SHP77 (cell line): ENCODE results near the gene NFKBIE.

Source experiments
- DNase-seq, 2 experiments: peaks; one replicate each; lab custom pipeline; 2025; lab: John Stamatoyannopoulos, UW

The NFKBIE gene

DNA sequence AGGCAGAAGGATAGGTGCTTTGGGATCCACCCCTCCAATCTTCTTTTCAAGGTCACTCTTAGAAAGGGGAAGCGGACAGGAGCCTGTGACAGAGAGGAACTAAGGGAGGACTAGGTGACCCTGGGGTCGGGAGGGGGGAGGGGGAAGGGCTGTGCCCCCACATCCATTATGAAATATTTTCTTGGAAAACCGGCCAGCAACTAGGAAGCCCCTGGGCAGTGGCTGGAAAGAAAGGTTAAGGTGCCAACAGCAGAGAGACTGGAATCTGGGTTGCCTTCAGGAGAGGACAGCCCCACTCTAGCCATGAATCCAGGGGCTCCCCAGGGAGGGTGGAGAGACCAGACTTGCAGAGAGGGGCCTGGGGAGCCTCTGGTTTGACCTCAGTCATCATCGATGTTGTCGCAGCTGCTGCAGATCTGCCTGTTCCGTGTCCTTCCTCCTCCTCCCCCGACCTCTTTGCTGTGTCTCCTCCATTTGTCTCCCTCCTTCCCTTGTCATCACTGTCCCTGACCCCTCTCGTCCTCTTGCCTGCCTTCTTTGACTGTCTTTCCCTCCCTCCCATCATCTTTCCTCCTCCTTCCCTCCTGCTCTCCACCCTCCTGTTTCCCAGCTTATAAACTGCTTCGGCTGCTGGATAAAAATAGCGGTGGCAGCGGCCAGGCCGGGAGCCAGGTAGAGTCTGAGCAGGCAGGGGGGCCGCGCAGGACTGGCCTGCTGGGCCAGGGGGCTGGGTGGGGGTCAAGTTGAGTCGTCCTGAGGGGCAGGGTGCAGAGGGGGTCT, 38.8 kb downstream of the NFKBIE start:
- no peak for DNase-seq

DNA sequence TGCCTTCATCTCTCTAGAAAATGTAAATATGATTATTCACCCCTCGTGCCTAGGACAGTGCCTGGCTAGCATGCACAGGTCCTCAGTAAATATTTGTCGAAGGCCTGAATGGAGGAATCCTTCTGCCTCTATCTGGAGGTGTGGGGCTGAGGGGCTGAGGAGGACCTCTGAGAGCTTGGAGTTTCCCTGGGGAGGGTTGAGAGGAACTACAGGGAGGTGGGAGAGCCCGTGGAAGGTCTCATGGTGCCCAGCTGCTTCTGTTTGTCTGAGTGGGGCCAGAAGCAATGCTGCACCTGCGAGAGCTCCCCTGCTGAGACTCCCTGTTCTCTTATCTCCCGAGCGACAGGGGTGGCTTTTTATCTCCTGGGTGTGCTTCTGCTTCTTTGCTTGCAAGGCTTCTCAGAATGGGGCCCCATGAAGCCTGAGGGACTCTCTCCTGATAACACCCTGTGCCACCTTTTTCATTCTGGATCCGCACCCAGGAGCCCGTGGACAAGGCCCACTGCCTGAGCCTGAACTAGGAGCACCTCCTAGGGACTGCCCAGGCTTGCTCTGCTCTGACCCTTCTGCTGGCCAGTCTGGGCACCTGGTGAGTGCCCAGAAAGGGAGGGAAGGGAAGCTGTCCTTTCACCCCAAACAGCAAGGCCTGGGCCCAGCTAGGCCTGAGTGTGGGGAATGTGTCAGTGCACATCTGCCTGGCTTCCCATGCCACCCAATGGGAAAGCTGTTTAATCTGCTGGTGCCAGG, 39.6 kb downstream of the NFKBIE start:
- no peak for DNase-seq

DNA sequence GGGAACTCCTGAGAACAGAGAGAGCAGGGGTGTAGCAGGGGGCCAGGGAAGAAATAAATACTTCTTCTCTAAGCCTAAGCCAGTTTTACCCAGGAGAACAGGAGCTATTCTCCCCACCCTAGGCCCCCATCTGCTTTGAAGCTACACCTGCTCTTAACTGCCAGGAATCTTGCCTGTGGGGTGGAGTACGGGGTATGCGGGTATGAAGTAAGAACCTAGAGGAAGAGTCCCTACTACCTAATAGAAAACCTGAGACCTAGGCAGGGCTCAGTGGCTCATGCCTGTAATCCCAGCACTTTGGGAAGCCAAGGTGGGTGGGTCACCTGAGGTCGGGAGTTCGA, 40.4 kb downstream of the NFKBIE start:
- DNase-seq, result no peak

DNA sequence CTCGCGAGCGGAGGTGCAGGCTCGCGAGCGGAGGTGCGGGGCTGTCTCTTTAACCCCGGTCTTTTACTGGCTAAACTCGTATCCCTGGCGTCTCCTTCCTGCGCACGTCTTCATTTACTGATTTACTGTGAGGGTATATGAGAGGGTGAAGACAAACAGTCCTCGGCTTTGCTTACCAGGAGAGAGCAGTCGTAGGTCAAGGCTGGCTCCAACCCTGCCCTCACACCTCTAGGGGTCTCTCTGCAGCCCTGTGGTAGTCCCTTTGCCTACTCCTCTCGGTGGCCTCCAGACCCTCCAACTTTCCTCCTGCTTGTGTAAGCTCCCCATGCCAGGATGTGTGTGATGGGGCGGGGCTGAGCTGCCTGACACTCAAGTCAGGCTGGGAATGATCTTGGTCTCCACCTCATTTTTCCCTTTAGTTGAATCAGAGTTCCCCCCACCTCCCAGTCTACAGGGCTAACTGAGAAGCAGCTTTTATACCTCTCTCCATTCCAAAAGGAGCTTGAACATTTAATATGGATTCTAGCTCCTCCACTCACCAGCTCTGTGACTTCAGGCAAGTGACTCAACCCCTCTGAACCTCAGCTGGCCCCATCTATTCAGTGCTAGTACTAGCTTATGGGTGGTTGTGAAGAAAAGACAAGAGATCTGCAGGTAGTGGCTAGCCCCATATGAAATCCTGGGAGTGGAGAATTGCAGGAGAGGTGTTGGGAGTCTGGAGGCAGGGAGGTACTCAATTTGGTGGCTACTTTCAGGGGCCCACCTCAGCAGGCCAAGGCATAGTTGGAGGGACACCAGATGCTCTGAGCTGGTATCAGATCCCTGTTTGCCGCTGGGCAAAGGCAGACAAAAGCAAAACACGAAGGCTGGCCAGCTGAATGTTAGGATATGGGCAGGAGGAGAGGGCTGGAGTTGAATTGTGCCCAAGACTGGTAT, 41.1 kb downstream of the NFKBIE start:
- no peak for DNase-seq

DNA sequence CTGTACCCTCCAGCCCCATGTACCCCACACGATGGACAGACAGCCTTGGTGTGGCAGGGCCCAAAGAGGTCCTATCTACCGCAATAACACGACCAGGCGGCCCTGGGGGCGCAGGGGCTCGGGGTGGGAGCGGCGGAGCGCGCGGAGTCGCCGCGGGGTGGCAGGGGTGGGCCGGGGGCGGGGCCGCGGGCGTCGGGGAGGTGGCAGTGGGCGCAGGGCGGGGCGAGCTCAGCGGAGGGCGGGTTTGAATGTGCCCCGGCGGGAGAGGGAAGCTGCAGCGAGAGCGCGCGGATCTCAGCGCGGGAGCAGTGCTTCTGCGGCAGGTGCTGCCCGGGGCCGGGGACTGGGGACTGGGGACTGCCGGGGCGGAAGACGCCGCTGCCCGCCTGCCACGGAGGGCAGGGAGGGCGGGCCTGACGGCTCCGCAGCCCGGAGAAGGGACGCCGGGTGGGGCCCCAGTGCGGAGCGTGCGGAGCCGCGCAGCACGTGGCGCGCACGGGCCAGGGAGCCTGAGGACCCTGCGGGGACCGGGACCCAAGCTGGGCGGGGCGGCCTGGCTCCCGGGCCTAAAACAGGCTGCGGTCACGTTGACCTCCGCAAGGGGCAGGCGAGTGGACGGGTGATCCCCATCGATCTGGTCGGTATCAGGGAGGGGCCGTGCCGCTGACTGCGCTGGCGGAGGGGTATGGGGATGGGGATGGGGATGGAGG, 41.9 kb downstream of the NFKBIE start, which contains the start of gene SLC29A1:
TSS of gene SLC29A1 (plus strand) at position 277 of the 710 bp plus-strand sequence. CDS start 3,719 bp downstream, outside the sequence.
- peak; percentile 43 to 76 for DNase-seq

DNA sequence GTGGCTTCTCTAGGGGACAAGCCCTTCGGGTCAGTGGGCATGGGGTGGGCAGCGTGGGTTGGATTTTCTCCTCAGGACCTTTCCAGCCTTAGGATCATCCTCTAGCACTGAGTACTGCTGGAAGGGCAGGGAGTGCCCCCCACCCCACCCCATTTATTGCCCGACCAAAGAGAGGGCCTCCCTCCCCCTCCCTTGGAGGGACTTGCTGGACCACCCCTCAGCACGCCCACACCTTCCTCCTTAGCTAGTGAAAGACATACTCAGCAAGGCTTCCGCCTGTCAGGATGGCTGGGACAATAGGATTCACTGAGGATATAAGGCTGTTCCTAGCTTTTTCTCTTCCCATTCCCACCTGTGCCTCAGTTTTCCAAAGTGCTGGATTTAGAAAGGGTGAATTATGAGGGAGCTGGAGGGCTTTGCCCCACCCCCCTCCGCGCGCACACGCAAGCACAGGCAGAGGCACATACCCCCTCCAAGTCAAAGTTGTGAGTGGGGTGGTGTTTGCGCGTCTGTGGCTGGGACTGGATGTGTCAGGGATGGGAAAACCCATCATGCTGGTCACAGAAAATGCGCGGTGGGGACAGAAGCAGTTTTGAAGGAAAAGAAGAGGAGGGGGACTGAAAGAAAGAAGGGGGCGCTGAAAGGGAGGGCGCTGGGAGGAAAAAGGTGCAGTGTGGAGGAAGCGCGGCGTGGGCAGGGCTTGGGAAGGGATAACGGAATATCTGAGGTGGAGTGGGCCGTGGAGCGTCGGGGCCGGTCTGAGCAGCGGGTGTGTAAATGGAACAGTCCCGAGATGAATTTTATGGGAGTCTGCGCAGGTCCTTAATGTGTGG, 42.6 kb downstream of the NFKBIE start:
- DNase-seq, result no peak

DNA sequence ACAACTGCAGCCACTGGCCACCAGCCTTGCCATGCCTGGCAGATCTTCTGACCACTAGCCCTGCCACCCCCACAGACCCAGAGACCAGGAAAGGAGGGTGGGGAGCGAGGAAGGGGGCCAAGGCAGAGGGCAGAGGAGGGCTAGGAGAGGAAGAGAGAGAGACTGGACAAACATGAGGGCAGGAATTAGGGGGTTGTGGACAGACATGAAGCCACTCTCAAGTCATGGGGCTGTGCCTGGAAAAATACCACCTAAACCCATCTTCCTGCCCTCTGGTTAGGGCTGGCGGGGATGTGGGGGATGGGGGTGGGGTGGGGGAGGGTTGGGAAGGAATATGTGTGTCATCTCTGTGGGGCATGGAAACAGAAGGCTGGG, 43.4 kb downstream of the NFKBIE start:
- no peak for DNase-seq

DNA sequence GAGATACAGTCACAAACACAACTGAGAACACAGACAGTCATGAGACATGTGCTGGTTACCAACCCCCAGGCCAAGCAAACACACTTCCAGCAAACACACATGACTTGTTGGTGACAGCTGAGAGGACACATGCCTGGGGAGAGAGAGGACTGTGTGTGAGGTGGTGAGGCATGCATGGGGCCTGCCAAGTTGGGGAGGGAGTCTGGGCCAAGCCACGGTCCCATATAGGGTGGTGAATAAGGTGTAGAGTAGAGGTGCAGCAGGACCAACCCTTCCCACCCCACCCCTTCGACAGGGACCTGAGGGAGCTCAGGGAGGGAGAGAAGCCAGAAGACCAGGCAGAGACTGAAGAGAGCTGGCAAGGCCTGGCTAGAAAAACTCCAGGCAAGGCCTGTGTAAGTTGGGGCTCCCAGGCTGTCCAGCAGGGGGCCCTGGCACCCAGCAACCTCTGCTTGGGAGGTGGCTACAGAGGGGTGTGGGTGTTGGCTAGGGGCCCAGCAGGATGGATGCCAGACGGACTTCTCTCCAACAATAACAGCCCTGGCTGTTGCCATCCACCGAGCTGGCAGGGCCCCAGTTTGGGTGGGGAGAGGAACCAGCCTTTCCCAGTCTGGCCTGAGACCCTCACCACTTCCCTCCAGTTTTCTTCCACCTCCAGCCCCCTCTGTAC, 43.9 kb downstream of the NFKBIE start:
- peak; percentile 84 to 89 for DNase-seq

DNA sequence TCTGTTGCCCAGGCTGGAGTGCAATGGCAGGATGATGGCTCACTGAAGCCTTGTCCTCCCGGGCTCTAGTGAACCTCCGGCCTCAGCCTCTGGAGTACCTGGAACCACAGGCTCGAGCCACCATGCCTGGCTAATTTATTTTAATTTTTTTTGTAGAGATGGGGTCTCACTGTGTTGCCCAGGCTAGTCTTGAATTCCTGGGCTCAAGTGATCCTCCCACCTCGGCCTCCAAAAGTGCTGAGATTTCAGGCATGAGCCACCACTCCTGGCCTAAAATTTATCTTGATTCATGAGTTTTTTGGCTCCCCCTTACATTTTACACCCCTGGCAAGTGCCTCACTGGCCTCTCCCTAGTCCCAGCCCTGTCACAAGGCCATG, 44.4 kb downstream of the NFKBIE start:
- DNase-seq, result no peak

DNA sequence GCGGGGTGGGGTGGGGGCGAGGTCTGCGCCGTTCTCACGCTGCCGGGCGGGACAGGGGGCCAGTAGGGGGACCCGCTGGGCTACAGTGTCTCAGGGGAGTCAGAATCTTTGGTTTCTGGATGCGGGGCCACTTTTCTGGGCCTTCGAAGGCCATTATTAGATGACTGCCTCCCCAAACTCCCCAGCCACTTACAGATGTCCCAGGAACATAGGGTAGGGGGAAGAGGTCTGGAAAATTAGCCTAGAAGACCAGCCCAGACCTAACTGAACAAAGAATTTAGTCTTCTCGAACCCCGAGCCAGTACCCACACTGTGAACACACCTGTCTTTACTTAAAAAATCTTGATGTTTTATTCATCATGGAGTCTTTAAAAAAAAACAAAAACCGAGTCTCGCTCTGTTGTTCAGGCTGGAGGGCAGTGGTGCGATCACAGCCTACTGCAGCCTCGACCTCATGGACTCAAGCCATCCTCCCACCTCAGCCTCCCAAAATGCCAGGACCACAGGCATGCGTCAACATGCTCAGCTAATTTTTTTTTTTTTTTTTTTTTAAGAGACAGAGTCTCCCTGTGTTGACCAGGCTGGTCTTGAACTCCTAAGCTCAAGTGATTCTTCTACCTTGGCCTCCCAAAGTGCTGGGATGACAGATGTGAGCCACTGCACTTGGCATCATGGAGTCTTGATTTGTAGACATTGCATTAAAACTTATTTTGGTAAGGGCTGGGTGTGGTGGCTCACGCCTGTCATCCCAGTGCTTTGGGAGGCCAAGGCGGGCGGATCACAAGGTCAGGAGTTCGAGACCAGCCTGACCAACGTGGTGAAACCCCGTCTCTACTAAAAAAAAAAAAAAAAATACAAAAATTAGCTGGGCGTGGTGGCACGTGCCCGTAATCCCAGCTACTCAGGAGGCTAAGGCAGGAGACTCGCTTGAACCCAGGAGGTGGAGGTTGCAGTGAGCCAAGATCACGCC, 45.3 kb downstream of the NFKBIE start:
- DNase-seq, result no peak

DNA sequence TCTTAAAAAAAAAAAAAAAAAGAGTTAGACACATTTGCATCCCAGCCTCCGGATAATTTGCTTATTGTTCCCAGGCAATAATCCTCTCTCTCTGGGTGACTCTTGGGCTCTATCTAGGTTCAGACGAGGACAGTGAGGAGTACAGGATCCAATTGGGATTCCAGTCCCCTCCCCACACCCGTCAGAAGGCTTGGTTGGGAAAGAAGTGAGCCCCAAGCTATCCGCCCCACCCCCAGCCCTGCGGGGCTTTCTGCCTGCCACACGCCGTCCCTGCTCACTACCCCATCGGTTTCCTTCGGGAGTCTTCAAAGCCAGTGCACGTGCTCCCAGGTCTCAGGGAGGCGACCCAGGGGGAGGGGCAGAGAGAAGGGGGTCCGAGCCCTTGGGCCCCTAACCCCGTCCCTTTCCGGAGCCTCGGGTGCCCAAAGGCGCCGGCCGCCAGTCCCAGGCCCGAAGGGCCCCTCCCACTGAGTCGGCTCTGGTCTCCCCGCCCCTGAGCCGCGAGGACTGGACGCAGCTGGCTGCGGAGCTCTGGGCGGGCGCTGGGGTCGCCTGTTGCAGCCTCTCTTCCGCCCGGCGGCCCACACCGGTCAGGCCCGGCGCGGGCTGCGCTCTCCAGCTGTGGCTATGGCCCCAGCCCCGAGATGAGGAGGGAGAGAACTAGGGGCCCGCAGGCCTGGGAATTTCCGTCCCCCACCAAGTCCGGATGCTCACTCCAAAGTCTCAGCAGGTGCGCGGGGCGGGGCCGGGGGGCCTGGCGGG, 46.1 kb downstream of the NFKBIE start:
- peak; percentile 65 to 68 for DNase-seq

DNA sequence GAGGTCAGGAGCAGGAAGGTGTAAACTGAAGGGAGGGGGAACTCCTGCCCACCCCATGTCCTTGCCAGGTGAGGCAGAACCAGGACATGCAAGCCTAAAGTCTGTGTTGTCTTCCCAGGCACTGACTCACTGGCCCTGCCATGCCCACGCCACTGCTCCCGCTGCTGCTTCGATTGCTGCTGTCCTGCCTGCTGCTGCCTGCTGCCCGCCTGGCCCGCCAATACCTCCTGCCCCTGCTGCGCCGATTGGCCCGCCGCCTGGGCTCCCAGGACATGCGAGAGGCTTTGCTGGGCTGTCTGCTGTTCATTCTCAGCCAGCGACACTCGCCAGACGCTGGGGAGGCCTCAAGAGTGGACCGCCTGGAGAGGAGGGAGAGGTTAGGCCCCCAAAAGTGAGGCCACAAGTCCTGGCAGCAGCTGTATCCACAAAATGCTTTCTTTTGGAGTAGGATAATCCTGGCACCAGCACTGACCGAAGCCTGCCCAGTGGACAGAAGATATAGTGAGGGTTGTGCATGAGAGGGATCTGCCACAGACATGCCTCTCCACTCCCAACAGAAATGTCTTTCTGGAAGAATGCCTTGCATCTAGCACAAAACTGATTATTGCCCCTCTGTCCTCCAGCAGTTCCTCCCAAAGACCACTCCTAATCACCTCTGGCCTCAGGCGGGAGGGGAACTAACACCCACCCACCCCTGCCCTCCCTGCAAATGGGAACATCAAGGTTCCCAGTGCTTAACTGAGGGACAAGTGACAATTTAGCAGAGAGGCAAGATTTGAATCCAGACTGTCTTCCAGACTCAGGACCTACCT, 47.8 kb downstream of the NFKBIE start:
- DNase-seq, result peak in 1 of 2 experiments; percentile 24

DNA sequence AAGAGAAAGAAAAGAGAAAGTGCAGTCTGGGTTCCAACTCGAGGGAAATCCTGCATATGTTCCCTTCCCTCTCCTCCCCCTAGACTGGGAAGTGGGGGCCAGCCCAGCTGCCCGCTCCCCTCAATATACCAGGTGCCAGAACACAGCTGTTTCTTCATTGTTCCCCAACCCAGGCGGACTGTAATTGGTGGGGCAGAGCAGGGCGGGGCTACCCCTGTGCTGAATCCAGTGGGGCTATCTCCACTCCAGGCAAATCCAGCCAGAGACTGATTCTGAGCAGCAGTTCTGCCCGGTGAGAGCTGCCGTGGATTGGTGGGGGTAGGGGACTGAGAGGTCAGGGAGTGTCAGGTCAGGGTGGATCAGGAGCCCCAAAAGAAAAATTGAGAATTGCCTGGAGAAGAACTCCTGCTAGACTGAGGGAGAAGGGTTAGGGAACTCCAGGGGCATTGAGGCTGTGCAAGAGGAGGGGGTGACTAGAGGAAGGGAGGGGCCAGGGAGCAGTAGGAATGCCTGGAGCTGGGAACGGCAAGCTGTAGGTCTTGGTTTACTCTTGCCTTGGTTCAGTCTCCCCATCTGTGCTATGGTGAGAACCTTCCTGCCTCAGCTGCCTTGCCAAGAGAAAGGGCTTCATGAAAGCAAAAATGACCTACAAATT, 48.5 kb downstream of the NFKBIE start, which contains the start of gene MYMX:
TSS of gene MYMX (plus strand) at position 250 of the 655 bp plus-strand sequence. CDS start 546 bp downstream, outside the sequence.
- no peak for DNase-seq

DNA sequence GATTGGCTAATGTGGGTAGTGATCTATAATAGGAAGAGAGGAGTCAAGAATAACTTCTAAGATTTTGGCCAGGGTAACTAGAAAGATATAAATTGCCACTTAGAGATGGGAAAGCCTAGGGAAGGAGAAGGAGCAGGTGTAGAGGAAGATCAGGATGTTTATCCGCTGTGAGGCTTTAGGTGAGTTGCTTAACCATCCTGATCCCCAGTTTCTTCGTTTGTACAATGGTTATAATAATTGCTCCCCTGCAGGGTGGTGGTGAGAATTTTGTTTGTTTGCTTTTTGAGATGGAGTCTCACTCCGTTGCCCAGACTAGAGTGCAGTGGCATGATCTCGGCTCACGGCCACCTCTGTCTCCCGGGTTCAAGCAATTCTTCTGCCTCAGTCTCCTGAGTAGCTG, 51.0 kb downstream of the NFKBIE start:
- no peak for DNase-seq

DNA sequence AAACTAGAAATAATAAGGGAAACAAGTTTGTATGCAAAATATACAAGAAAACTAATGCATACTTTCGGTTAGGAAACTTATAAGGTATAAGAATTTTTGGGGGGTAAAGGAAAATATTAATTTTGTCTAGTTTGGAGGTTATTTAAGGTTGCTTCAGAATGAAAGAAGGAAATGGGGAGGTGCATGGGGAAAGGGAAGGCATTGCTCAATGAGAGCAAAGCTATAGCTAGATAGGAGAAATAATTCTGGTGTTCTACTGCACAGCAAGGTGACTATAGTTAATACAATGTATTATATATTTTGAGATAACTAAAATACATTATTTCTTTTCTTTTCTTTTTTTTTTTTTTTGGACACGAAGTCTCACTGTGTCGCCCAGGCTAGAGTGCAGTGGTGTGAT, 54.1 kb downstream of the NFKBIE start:
- no peak for DNase-seq
